Measurements from ENCODE around the gene HELZ. TPM values are rescaled to one million over a fixed set of nuclear protein-coding genes. Genes with fewer than 3 reads are reported as not detected.

The HELZ gene
- total RNA-seq, 1 donor from 2014 or later = 49.5 TPM

DNA sequence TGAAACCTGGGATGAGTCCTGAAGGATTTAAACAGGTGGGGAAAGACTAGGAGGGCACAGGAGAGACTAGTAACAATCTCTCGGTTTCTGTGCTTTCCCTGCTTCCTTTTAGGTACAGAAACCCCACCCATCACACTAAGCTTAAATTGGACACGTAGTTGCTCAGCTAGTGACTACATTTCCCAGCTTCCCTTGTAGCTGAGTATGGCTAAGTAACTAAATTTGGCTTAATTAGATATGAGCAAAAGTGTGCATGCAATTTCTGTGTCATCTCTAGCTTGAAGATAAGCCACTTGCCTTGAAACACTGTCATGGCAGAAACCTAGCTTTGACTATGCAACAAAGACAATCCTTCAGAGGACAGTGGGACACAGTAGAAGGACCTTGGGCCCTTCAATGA lies 164.2 kb downstream of the HELZ start:
- no peak for DNase-seq (ENCODE audit: low spot score)

DNA sequence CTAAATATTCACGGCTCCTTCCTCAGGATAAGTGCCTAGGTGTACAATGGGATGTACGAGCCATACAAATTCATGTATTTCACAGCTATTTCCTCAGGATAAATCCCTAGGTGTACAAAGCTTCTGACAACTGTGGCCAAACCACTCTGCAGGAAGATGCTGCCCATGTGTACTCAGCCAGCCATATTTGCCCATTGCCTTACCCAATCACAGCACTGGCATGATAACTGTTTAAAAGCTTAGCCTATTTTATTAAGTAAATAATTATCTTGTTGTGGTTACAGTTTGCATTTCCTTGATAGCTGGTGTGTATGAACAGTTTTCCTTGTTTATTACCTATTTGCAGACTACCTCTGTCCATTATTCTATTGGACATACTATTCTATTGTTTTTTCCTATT lies 165.5 kb downstream of the HELZ start:
- no peak for DNase-seq (ENCODE audit: low spot score)

DNA sequence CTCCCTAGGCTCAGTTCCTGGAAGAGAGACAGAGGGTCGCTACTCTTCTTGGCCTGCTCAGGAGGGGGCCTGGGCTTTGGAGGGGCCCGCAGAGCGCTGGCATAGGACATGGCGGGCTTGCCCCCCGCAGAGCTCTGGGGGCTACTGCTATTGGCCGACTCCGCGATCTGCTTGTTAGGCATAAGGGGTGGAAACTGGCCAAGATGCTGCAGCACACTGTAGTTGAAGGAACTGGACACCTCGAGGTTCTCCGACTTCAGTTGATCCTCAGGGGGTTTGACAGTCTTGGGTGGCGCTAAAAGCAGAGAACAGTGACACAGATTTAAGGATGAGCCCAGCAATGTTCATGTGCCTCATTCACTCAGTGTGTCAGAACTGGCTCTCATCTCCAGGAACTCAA lies 166.7 kb downstream of the HELZ start:
- DNase-seq (ENCODE audit: low spot score) = no peak

DNA sequence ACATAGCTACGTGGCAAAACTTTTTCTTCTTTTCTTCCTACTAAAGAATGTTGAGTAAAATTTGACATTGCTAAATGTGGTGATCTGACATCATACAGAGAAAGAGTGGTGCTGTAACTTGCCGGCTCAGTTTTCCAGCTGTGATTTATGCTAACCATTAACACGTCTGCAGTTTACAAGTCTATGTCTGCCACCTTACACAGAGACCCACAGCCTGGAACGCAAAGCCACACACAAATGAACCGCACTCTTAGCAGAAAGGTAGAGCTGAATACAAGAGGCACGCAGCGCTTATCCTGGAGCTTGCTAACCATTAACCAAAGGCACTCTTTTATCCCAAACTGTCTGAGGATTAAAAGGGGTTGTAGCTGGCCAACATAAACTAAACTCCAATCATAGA lies 168.7 kb downstream of the HELZ start:
- no peak for DNase-seq (ENCODE audit: low spot score)

DNA sequence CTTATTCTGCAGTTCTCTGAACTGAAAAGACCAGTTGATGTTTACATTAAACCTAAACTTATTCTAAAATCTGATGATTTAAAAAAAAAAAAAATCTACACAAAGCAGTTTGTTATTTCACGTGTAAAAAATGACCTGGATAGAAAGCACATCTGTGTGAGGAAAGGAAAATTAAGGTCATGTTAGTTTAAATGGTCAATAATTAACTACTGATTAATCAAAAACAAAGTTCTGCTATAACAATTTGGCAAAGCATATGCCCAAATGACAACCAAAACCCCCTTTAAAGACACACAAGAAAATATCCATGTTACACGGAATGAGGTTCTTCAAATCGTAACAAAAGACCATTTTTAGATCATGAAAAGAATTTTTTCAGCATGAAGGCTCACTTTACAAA lies 170.2 kb downstream of the HELZ start:
- DNase-seq (ENCODE audit: low spot score) = no peak

DNA sequence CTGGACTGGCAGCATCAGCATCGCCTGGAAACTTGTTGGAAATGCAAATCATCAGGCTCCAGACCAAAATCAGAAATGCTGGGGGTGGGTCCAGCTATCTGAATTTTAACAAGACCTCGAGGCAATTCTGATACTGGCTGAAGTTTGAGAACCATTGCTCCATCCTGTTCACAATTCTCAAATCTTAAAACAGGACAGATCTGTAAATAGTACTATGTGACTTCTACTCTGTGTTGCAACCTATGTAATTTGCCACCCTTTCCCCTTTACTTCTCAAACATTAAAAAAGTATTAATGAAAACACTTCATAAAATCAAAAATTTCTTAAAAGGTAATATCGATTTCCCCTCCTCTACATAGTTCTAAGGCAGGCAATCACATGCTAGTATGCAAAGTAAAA lies 172.1 kb downstream of the HELZ start:
- no peak for DNase-seq (ENCODE audit: low spot score)

DNA sequence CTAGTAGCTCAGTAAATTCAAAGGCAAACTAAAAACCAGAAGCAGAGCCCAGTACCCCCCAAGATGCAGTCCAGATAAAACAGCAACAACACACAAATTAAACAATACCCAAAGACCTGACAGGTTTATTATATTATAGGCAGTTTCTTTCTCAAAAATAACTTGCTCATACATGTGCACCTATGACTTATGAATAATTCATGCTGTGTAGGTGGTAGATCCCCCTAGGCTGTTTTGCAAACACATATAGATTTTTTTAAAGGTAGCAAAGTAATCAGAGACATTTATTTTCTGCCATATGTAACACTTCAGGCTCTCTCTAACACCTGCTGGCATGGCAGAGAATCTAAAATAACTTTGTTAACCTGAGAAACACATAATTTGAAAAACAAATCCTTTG lies 173.4 kb downstream of the HELZ start:
- no peak for DNase-seq (ENCODE audit: low spot score)

DNA sequence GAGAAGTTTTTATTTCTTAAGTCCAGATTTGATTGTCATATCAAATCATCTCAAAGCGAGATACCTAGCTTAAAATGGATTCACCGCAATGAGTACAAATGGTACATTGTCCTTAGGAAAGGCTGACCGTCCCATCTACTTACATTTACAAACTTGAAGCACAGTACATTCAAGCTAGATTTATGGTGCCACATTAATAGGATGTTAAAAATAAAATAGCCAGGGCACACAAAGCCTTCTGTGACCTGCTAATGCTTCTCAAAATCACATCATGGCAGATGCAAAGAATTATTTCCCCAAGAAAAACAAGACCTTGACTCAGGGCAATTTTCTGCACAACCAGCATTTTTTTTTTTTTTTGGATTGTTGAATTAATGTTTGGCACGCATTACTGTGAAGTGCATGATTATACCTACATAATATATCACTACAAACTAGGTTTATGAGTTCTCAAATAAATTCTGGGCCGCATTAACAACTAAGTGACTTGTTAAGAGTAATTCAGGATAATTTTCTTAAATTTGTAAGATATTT lies 175.3 kb downstream of the HELZ start:
- DNase-seq (ENCODE audit: low spot score) = no peak

DNA sequence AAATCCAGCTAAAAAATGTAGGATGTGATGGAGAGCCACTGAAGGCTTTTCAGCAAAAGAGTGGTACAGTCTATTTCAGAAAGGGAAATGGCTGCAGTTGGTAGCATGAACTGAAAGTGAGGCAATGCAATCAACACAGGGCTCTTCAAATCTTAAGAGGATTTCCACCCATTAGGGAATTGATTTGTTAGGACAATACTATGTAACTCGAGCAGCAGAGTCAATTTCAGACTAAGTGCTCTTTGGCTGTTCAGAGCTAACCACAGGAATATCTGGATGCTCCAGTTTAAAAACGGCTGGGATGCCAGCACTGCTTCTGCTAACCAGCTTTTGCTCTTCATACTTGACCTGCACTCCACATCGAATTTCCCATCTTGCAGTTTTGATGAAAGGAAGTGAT lies 176.0 kb downstream of the HELZ start:
- DNase-seq (ENCODE audit: low spot score) = no peak

DNA sequence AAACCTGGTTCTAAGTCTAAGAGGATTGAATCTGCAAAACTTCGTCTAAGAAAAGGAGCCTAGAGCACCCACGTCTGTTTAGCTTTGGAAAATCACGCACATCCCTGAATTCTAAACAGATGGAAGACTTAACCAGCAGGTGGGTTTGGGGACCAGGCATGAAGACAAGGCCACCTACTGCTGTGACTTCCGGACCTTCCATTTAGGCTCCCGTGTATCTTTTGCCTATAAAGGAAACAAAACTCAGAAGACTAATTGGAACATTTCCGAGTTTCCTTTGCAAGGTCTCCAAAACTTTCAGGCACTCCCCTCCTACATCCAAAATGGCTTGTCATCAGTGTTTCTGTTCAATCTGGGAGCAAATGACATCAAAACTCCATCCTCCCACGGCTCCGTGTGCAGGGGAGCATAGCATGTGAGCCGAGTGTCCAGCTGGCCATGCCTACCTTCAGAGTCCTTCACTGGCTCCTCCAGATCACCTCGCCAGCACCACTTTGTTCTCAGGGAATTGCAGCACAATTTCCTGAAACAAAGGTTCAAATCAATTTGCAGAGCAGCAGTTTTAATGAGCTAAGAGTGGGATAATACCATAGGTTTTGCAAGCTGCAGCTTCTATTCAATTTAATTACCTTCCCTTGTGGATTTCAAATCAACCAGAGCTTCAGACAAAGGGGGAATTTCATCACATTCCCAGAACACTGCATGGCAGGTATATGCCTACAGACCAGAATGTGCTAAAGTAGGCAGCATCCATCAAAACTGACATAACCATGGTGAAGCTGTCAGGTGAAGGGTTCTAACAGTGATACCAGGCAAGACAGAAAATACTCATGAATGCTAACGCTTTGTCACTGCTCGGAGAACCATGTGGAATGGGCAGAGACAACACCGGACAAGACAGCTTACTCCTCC lies 177.2 kb downstream of the HELZ start:
- no peak for DNase-seq (ENCODE audit: low spot score)

DNA sequence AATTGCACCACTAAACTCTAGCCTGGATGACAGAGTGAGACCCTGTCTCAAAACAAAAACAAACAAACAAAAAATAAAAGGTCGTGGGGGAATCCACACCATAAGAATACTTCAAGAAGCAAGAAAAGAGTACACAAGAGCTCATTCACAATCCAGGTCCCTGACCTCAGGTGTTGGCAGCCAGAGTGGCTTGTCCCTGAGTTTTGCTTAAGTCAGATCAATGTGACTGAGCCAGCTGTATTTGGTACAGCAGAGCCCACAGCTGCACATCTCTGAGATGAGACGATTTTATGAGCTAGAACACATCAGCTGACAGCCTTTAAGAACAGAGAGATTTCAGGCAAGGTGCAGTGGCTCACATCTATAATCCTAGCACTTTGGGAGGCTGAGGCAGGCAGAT lies 178.3 kb downstream of the HELZ start:
- DNase-seq (ENCODE audit: low spot score) = no peak

DNA sequence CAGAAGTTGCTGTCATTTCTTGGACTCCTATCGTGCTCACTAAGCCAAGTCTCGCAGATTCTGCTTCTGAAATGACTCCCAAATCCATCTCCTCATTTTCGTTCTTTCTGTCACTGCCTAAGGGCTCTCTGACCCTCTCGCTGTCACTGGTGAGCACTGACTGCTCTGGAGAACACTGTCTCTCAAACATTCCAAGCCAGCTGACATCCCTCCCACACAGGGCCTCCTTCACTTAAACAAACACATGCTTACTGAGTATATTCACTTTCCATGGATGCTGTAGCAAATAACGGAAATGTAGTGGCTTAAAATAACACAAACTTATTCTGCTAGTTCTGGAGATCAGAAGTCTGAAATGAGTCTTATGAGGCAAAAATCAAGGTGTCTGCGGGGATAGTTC lies 181.9 kb downstream of the HELZ start:
- no peak for DNase-seq (ENCODE audit: low spot score)

DNA sequence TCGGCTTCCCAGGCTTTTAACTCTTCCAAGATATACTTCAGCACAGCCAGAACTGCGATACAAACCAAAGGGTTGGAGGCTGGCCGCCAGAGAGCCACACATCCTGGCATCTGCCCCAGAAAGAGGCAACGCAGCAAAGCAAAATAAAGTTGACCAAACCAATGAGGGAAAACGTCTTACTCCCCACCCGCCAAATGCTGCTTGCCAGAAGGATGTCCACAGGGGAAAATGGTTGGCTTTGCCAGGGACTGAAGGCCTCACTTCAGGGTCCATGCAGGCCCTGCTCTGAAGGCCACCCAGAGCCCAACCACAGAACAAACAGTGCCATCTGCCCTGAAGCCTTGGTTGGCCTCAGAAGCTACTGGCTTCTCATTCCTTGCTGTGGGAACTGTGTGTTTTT lies 185.6 kb downstream of the HELZ start:
- DNase-seq (ENCODE audit: low spot score) = no peak

DNA sequence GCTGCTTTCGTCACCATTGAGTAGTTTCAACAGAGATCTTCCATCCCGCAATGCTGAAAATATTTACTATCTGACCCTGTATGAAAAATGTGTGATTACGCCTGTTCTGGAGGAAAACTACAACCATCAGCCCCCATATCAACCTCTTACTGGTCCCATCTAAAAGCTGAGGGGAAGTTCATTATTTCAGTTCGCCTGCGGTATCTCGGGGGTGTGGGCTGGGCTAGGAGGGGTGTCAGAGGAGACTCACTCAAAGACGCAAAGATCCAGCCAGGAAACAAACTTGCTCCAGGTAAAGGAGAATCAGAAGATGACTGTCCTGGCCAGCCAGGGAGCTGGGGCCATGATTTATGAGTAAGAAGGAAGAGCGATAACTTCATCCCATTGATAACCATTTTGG lies 187.0 kb downstream of the HELZ start:
- DNase-seq (ENCODE audit: low spot score) = no peak

DNA sequence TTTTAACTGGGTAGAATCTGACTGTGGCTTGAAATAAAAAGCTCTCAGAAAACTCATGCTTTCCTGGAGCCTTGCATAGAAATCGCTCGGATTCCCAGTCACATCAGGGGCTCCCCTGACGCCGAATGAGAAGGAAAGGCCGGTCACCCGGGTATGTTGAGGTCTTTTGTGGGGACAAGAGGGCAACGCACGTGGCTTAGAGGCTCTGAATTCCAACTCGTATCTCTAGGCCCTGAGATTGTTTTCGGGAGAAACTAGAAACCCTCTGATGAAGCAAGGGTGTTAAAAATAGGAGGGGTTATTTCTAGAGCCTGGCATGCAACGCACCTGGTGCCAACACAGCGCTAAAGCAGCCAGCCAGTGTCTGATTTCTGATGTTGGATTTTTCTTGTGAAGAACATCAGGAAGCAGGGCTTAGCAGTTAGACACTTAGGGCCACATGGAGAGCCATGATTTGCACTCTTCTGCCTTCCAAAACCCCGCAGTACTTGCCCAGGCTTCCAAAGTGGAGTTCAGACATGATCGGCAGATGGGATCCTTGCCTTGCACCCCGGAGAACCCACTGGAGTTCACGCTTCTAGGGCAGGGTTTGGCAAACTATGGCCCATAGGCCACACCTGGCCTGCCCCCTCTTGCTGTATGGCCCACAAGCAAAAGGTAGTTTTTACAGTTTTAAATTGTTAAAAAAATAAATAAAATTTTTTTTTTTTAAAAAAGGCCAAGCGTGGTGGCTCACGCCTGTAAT lies 188.1 kb downstream of the HELZ start:
- no peak for DNase-seq (ENCODE audit: low spot score)

DNA sequence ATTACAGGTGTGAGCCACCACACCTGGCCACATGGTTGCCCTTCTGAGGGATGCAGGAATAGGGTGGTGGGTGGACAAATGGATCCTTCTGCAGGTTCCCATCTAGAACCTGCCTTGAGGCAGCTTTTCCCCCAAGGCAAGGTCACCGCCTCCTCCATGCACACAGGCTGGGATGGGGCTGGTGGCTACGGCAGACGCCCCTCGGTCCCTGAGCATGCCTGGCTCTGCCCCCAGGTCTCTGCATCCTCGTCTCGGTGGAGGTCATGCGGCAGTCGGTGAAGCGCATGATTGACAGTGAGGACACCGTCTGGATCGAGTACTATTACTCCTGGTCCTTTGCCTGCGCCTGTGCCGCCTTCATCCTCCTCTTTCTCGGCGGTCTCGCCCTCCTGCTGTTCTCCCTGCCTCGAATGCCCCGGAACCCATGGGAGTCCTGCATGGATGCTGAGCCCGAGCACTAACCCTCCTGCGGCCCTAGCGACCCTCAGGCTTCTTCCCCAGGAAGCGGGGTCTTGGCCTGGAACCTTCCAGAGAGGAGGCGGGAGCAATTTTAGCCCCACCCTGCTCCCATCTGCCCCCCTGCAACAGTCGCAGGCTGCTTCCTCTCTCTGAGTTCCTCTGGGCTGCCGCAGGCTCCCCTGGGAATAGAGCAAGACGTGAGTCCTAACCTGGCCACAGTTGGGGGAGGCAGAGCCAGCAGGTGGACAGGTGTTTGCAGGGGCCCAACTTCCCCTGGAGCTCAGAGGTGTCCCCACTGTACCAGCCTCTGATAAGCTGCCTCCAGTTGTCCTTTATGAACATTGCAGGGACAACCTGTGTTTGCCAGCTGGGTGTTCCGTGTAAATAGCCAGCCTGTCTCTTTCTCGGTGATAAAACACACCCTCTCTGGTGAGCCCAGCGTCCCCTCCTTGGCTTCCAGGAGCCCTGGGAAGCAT lies 188.9 kb downstream of the HELZ start:
- DNase-seq (ENCODE audit: low spot score) = no peak

DNA sequence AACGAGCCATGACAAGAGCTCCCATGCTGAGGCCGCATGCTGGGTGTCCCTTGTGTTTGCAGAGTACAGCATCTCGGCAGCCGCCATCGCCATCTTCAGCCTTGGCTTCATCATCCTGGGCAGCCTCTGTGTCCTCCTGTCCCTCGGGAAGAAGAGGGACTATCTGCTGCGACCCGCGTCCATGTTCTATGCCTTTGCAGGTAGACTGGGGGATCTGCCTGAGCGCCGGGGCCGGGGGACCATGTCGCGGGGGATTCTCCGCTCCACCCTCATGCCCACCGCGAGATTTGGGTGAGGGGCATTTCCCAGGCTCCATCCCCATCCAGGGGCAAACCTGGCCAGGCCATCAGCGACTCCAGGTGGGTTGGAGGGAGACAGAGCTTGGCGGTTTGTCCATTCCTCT lies 190.0 kb downstream of the HELZ start:
- DNase-seq (ENCODE audit: low spot score) = no peak

DNA sequence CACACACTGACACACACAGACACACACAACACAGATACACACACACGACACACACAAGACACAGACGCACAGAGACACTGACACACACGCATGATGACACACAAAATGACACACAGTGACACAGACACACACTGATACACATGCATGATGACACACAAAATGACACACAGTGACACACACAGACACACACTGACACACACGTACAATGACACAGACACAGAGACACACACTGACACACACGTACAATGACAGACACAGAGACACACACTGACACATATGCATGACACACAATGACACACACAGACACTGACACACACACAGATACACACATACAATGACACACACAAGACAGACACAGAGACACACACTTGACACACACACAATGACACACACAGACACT lies 190.4 kb downstream of the HELZ start:
- DNase-seq (ENCODE audit: low spot score) = no peak

DNA sequence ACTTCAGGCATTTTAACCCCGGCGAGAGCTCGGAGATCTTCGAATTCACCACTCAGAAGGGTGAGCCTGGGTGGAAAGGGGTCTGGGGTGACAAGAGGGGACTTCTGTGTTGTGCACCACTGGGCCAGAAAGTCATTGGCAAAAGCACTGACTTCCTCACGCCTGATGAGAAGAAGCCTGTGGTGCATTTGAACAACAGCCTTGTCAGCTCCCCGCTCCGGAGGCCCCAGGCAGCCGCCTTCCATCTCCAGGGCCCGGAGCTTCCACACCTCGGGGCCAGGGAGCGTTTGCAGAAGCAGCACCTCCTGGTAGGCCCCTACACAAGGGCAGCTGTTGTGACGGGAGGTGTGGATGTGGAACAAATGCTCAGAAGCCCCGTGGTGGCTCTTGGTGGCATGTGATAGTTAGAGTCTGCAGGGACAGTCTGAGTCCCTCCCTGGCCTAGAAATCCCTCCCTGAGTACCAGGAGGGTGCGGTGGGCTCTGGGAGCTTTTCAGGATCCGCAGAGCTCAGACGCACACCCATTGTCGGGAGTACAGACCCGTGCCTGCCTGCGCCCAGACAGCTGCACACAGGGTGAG lies 190.9 kb downstream of the HELZ start:
- no peak for DNase-seq (ENCODE audit: low spot score)

DNA sequence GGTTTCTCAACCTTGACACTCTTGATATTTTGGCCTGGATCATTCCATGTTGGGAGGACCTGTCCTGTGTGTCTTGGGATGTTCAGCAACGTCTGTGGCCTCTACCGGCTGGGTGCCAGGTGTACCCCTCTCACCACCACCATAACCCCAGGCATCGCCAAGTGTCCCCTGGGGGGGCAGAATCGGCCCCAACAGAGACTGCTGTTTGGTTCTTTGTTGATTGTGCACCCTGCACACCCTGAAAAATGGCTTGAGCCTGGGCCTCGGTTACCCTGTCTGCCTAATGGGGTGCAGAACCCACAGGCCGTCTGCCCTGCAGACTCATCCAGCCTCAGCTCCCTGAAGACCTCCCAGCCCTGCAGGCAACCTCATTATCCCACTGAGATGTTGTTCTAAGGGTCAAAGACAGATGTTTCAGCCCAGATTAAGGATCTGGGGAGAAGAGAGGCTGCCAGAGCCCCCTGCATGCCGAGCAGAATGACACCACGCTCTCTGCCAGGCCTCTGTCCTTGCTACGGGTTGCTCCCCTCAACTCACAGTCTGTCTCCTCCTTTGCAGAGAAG lies 191.5 kb downstream of the HELZ start:
- no peak for DNase-seq (ENCODE audit: low spot score)
